HG02885 (cell line): ENCODE data around the gene LIMS2.

Experiments
- ATAC-seq: cut with Tn5 transposase; IDR thresholded peaks from one replicate; pipeline ENCODE4 v1.9.1; 2021; ENCODE audit warnings: mild to moderate bottlenecking; ENCODE audit not compliant: unreplicated experiment, poor library complexity

The LIMS2 gene

GRCh38 chr2:127701651-127702394 lies 26.5 kb upstream of the LIMS2 start:
- ATAC-seq: peak; percentile 55

DNA sequence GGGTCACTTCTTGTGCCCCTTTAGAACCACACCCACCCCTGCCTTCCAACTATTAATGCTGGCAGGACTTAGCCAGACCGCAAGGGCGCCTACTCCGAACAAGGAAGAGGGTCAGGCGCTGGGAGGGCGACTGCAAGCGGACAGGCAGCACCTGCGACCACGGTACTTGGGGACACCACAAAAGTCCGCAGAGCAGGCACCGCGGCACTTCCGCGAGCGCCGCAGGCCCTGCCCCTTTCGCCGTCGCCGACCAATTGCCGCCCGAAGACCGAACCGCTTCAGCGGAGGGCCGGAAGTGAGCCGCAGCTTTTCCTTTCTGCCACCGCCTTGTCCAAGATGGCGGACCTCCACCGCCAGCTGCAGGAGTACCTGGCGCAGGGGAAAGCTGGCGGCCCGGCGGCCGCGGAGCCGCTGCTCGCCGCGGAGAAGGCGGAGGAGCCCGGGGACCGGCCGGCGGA lies 25.9 kb upstream of the LIMS2 start, which contains the start of gene SFT2D3:
Gene SFT2D3, plus strand, starts transcription at position 305 of the 458 bp plus-strand sequence. Its CDS starts 32 bp downstream, at position 337.
- peak; percentile 77 for ATAC-seq

DNA sequence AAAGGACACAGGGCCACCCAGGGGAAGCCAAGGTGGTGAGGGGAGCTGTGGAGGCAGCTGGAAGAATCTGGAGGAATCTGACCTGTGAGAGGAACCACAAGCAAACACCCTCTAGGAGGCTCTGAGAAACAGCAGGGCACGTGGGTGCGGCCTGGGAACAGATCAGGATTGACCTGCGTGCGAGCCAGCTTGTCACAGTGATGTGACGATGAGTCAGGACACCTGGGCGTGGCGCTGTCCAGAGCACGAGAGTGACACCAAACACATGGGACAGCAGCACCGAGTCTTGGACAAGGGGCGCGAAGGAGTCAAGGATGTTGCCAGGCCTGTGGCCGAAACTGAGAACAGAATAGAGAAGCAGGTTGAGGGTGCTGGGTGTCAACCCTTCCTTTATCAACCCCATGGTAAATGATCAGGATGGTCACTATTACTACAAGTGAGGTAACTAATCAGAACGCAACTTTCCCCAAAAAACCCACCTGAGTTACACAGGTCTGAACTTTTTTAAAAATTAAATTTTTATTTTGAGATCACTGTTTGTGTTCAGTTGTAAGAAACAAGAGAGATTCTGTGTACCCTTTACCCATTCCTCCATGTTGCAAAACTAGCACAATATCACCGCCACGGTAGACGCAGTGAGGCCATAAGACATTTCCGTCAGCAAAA lies 25.3 kb upstream of the LIMS2 start:
- ATAC-seq: peak; percentile 51

DNA sequence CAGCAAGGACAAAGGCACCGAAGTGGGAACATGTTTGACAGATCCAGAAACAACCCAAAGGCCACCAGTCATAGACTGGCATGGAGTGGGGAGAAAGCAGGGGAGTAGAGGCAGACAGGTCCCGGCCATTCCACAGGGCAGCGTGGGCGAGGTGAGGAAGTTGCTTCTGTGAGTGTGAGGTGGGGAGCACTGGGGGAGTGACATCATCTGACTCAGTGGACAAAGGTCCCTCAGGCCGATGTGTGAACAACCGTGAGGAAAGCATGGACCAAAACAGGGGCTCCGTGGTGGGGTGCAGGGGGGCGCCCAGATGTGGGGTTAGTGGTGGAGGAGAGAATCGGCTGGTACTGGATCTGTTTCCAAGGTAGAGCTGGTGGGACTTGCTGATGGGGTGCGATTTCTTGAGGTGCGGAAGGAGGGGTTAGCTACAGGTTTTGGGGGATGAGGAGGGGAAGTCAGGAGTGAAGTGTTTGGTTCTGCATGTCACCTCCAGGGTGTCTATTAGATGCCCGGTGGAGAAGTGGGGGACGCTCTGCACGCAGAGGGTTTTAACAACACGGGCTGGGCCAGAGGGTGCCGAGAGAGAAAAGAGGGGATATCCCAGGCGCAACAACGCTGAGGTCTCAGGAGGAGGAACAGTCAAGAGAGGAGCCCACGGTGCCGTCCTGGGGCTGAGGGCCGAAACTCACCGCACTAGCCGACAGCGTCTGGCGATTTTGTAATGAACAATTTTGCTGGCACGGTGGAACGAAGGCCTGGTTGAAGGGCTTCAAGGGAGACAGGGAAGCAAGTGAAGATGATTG lies 23.4 kb upstream of the LIMS2 start:
- no peak for ATAC-seq

DNA sequence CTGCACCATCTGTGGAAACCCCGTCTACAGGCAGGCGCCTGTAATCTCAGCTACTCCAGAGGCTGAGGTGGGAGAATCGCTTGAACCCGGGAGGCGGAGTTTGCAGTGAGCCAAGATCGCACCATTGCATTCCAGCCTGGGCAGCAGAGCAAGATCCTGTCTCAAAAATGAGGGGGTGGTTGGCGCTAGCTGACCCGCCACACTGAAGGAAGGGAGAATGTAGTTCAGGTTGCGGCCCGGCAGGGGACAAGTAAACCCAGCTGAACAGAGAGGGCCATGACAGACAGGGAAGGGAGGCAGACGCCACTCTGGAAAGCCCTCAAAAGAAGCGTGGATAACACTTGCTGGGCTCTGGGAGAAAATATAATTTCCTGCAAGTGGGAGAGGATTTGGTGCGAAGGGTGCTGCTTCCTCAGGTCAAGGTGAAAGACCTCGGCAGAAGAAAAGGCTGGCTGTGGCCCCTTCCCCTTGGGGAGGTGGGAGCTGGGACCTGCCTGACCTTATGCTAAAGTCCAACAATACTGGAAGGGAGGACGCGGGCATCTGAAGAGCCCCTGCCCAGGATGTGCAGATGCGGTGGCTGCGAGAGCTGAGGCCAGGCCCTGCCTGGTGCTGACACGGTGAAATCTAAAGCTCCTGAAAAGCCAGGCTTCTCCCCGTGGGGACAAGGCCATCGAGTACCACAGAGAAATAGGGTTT lies 22.3 kb upstream of the LIMS2 start:
- ATAC-seq: no peak

DNA sequence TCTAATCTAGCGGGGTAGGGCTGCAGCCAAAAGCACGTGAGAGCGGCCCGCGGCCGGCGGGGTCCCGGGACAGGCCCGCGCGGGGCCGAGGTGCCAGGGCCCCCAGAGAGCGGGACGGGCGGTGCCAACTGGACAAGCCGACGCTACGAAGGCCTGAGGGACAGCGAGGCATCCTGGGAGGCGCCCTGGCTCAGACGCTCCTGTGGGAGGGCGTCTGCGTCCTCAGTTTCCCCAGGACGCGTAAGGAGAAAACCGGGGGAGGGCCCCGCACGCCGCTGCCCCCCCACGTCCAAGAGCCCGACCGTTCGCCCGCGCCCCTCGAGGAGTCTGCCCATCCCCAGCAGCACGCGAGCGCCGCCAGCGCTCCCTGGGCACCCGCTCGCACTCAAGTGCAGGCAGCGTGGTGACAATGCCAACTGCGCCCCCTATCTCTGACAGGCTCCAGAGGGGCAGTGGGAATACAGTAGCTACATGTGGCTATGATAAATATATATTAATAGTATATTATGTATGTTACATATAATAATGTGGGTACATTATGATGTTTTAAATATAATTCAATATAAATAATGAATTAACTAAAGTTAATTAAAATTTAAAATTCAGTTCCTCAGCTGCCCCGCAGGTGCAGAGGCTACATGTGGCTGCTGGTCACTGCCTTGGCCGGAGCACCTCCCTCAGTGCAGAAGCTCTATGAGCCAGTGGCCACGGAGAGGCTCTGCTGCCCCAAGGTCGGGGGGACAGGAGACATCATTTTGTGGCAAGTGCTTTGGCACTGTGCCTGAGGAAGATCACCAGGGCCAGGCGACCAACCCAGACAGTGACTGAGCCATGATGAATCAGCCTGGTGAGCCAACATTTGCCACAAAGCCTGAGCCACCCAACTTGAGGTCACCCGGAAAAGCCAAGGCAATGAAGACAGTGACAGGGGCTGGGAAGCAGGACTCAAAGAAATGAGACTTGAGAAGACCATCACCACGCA lies 20.5 kb upstream of the LIMS2 start:
- no peak for ATAC-seq

GRCh38 chr2:127694986-127695385 lies 19.7 kb upstream of the LIMS2 start:
- no peak for ATAC-seq

GRCh38 chr2:127690696-127691095 lies 15.4 kb upstream of the LIMS2 start:
- no peak for ATAC-seq

DNA sequence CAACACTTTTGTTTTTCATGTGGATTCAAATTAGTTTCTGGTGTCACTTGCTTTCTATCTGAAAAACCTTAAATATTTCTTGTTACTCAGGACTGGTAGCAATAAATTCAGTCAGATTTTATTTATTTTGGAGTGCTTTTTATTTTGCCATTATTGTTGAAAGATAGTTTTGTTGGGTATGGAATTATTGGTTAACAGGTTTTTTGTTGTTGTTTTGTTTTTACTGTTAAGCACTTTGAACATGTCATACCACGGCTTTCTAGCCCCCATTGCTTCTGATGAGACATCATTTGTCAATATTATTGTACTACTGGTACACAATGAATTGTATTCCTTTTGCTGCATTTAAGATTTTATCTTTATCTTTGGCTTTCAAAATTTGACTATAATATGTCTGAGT lies 13.1 kb upstream of the LIMS2 start:
- ATAC-seq: no peak

- ATAC-seq: no peak
Observed at GRCh38 chr2:127685410-127686080, 10.2 kb upstream of the LIMS2 start.

- ATAC-seq: no peak
Observed at GRCh38 chr2:127683757-127684156, 8.4 kb upstream of the LIMS2 start.

- no peak for ATAC-seq
Observed at GRCh38 chr2:127683056-127683455, 7.7 kb upstream of the LIMS2 start.

DNA sequence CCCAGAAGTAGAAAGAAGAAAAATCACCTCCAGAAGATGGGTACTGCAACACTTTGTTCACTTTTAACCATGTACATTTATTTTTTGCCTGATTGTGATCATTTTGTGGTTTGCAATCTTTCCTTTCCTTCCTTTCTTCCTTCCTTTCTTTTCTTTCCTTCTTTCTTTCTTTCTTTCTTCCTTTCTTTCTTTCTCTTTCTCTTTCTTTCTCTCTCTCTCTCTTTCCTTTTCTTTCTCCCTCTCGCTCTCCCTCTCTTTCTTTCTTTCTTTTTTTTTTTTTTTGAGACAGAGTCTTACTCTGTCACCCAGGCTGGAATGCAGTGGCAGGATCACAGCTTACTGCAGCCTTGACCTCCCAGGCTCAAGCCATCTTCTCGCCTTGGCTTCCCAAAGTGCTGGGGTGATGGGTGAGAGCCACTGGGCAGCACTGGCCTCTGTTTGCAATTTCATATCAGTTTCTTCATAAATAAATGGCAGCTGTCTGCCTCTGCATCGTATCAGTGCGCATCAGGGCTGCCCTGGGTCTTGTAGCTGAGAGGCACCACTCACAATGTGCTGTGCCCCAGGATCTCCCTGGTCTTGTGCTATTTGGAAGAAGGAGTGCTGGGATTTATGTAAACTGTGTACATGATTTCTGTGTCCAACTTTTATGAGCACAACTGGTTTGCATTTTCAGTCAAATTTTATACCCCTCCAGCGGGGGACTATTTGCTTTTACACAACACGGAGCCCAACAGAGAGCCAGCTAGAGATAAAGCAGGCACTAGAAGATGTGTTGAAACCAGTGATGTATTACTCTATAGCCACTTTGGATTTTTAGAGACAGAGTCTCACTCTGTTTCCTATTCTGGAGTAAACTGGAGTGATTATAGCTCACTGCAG lies 6.9 kb upstream of the LIMS2 start:
- ATAC-seq: no peak

GRCh38 chr2:127681288-127681804 lies 6.0 kb upstream of the LIMS2 start:
- ATAC-seq: no peak

GRCh38 chr2:127680706-127681287 lies 5.5 kb upstream of the LIMS2 start:
- no peak for ATAC-seq

DNA sequence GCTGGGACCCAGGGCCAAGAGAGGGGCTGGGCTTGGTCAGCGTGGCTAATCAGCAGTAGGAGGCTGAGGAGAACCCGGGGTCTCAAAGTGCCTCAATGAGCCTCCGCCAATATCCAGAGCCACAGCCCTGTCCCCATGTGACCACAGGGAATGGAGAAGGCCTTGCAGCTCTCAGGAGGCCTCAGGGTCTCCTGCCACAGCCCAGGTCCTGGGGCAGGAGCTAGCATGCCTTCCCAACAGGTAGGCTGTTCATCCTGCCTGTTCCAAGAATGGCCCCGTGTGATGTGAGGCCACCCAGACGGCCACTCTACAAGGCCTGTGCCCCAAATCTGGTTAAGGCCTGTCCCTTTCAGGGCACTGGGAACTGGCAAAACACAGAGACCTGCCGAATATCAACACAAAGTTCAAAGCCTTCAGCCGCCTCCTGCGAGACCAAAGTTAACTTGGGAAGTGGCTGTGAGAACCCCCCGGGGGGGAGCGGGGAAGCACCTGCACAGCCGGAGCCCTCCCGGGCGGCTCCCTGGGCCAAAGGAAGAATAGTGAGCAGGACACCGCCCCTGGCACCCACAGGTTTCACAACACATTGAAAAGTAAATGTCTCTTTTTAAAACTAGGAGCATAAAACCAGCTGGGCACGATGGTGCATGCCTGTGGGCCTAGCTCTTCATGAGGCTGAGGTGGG lies 4.5 kb upstream of the LIMS2 start:
- ATAC-seq: no peak

DNA sequence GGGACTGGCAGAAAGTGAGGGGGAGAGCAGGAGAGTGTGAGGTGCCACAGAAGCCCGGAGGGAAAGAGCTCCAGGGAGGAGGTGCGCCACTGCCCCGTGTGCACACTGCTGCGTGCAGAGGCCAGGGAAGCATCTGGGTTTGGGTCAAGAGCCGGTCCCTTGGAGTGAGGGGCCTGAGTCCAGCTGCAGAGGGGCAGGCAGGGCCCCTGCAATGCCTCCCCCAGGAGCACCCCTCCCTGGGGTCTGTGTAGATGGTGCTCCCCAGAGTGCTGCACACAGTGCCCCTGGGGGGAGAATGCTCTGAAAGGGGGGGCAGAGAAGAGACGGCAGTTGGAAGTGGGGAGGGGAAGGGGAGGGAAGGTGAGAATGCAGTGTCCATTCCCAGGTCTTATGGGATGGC lies 3.7 kb upstream of the LIMS2 start:
- ATAC-seq: no peak
